ENCODE results near the gene NSDHL.

- TF ChIP-seq, protein P1, sequence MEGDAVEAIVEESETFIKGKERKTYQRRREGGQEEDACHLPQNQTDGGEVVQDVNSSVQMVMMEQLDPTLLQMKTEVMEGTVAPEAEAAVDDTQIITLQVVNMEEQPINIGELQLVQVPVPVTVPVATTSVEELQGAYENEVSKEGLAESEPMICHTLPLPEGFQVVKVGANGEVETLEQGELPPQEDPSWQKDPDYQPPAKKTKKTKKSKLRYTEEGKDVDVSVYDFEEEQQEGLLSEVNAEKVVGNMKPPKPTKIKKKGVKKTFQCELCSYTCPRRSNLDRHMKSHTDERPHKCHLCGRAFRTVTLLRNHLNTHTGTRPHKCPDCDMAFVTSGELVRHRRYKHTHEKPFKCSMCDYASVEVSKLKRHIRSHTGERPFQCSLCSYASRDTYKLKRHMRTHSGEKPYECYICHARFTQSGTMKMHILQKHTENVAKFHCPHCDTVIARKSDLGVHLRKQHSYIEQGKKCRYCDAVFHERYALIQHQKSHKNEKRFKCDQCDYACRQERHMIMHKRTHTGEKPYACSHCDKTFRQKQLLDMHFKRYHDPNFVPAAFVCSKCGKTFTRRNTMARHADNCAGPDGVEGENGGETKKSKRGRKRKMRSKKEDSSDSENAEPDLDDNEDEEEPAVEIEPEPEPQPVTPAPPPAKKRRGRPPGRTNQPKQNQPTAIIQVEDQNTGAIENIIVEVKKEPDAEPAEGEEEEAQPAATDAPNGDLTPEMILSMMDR (IDR thresholded peaks at IDR 0.05): no peak
- TF ChIP-seq POLR2AphosphoS5 (IDR thresholded peaks at IDR 0.05): no peak
These were observed 82.5 kb downstream of the NSDHL start for GRCh38 chrX:152913346-152913745.

Data from prostate gland (tissue), 2 donors.